Measurements from ENCODE around the gene DCBLD1.

DCBLD1 gene

GRCh38 chr6:117547688-117548621 lies 65.5 kb downstream of the DCBLD1 start:
- Histone ChIP-seq H3K4me2 (ENCODE audit: low read depth, low read length, poor library complexity, severe bottlenecking) (no peak overlapping the region), H2AFZ (ENCODE audit: low read depth, low read length, severe bottlenecking) (no peak overlapping the region), H3K4me3 (ENCODE audit: insufficient read depth, low read length, poor library complexity, severe bottlenecking) (no peak overlapping the region), H3K9me2 (replicated peaks; ENCODE audit: insufficient read depth, low read length) (no peaks in the 10 kb centered on the region), H3K79me2 (ENCODE audit: insufficient read depth, low read length) (no peaks in the 10 kb centered on the region), H4K20me1 (ENCODE audit: low read depth, low read length) (no peaks in the 10 kb centered on the region), H3K9ac (ENCODE audit: low read length) (no peak overlapping the region), H3K36me3 (ENCODE audit: low read length) (no peaks in the 10 kb centered on the region), H3K27ac (ENCODE audit: low read depth, low read length) (no peak overlapping the region), H3K27me3 (ENCODE audit: low read length) (no peaks in the 10 kb centered on the region), H3F3A (ENCODE audit: insufficient read depth) (no peaks in the 10 kb centered on the region), H3K9me3 (ENCODE audit: insufficient read depth, low read length) (no peaks in the 10 kb centered on the region)
- TF ChIP-seq EZH2phosphoT487 (conservative IDR thresholded peaks at IDR 0.05; ENCODE audit: low read length) (no peak), CTCF (IDR thresholded peaks at IDR 0.05; ENCODE audit: insufficient read depth, low read length, poor library complexity, severe bottlenecking) (no peak)

- no peak overlapping the region for H3K27ac ChIP-seq (ENCODE audit: low read depth, low read length)
- H3K9me2 ChIP-seq (replicated peaks; ENCODE audit: insufficient read depth, low read length) = no peaks in the 10 kb centered on the region
- no peak overlapping the region for H3K4me2 ChIP-seq (ENCODE audit: low read depth, low read length, poor library complexity, severe bottlenecking)
- H4K20me1 ChIP-seq (ENCODE audit: low read depth, low read length) = no peaks in the 10 kb centered on the region
- H3K9me3 ChIP-seq (ENCODE audit: insufficient read depth, low read length) = no peaks in the 10 kb centered on the region
- no peaks in the 10 kb centered on the region for H3K27me3 ChIP-seq (ENCODE audit: low read length)
- H3K36me3 ChIP-seq (ENCODE audit: low read length) = no peaks in the 10 kb centered on the region
- H3F3A ChIP-seq (ENCODE audit: insufficient read depth) = no peaks in the 10 kb centered on the region
- no peak overlapping the region for H2AFZ ChIP-seq (ENCODE audit: low read depth, low read length, severe bottlenecking)
- no peak for TF ChIP-seq EZH2phosphoT487 (conservative IDR thresholded peaks at IDR 0.05; ENCODE audit: low read length)
- no peak for TF ChIP-seq CTCF (IDR thresholded peaks at IDR 0.05; ENCODE audit: insufficient read depth, low read length, poor library complexity, severe bottlenecking)
- H3K4me3 ChIP-seq (ENCODE audit: insufficient read depth, low read length, poor library complexity, severe bottlenecking) = no peak overlapping the region
- no peak overlapping the region for H3K9ac ChIP-seq (ENCODE audit: low read length)
- H3K79me2 ChIP-seq (ENCODE audit: insufficient read depth, low read length) = no peaks in the 10 kb centered on the region
Measured at GRCh38 chr6:117548797-117549301, 66.4 kb downstream of the DCBLD1 start.

- no peak overlapping the region for H3K9ac ChIP-seq (ENCODE audit: low read length)
- no peak overlapping the region for H3K27ac ChIP-seq (ENCODE audit: low read depth, low read length)
- H3F3A ChIP-seq (ENCODE audit: insufficient read depth) = no peaks in the 10 kb centered on the region
Measured at GRCh38 chr6:117549611-117550010, 67.1 kb downstream of the DCBLD1 start.

More at GRCh38 chr6:117549611-117550010, 67.1 kb downstream of the DCBLD1 start:
- Histone ChIP-seq H4K20me1 (ENCODE audit: low read depth, low read length) (no peaks in the 10 kb centered on the region), H2AFZ (ENCODE audit: low read depth, low read length, severe bottlenecking) (no peak overlapping the region), H3K9me2 (replicated peaks; ENCODE audit: insufficient read depth, low read length) (no peaks in the 10 kb centered on the region), H3K36me3 (ENCODE audit: low read length) (no peaks in the 10 kb centered on the region), H3K9me3 (ENCODE audit: insufficient read depth, low read length) (no peaks in the 10 kb centered on the region), H3K4me3 (ENCODE audit: insufficient read depth, low read length, poor library complexity, severe bottlenecking) (no peak overlapping the region), H3K4me2 (ENCODE audit: low read depth, low read length, poor library complexity, severe bottlenecking) (no peak overlapping the region), H3K79me2 (ENCODE audit: insufficient read depth, low read length) (no peaks in the 10 kb centered on the region), H3K27me3 (ENCODE audit: low read length) (no peaks in the 10 kb centered on the region)
- TF ChIP-seq CTCF (IDR thresholded peaks at IDR 0.05; ENCODE audit: insufficient read depth, low read length, poor library complexity, severe bottlenecking) (no peak), EZH2phosphoT487 (conservative IDR thresholded peaks at IDR 0.05; ENCODE audit: low read length) (no peak)
